Upper lobe of left lung (tissue), 4 donors: ENCODE results near the gene GLO1.

Experiments
- CTCF ChIP-seq, 6 experiments: fragments of 450-650 bp in 4 of 6; fragments of 200-600 bp in 2 of 6; sonication (generic) in 2 of 6; IDR thresholded peaks; one replicate each; pipeline ENCODE4 v1.5.1; 2016 to 2019; ENCODE audit warnings: antibody characterized with exemption in 6 of 6
- POLR2A ChIP-seq, 4 donors: fragments of 450-650 bp; IDR thresholded peaks; one replicate each; pipeline ENCODE4 v1.5.1; 2016 to 2017; ENCODE audit warnings: antibody characterized with exemption in 4 of 4, mild to moderate bottlenecking in 2 of 4

DNA sequence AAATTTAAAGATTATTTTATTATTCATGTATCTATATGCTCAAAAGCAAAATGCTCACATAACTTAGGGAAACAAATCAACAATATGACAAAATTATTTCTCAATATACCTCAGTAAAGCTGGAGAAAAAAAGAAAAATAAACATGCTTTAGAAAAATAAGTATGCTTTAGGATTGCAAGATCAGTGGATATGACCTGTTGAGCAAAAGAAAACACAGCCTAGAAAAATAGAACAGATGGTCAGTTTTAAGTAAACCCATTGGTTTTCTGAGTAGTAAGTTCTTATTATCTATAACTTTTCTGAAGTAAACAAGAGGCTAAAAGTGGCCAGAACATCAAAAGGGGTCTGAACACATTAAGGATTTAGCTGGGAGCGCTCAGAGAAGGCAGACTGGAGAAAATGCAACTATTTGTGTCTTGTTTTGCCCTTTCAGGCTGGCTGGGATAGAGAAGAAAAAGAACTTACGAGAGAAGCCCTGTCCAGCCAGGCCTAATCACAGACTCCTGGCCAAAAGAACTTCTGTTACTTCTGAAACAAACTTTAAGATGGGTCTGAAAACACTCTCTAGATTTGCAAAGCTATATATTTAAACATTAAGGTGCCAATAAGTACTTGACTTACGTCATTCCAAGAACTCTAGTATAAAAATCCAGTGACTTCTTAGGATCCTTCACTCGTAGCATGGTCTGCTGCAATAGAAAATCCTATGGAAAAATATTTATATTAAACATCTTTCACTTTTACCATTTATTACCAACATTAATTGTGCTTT is 16.5 kb downstream of the GLO1 start:
- no peak for TF ChIP-seq CTCF (IDR thresholded peaks at IDR 0.05)
- no peak for TF ChIP-seq POLR2A (IDR thresholded peaks at IDR 0.05)
